ENCODE measurements around the gene MAP3K5. TPM values are rescaled to one million over a fixed set of nuclear protein-coding genes. Genes with fewer than 3 reads are reported as not detected.

MAP3K5 gene
- total and polyA plus RNA-seq, 9 of the 15 experiments (the other 6 are each of a cell fraction or from before 2014, with no cell fraction given), result 2.2 to 13.0 (median 9.9) TPM

DNA sequence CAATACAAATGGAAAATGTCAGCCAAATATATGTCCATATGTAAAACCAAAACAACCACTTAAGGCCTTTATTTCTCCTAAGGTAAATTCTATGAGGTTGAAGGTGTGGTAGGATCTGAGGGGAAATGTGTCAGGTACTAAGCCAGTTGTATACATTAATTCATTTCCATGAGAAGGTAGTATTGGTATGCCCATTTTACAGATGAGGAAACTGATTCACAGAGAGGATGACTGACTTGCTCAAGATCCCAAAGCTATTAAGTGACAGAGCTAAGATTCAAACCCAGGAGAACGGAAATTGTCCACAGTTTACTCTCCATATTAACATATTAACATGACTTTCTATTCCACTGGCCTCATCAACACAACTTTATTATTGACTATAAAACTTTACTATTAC, 177.9 kb downstream of the MAP3K5 start (continued):
- TF ChIP-seq EZH2 (IDR thresholded peaks at IDR 0.05; ENCODE audit: borderline replicate concordance, low read depth, low read length) (no peak), CSDE1 (IDR thresholded peaks at IDR 0.05) (no peak), CBFA2T3 (IDR thresholded peaks at IDR 0.05) (no peak), ZNF707 (CRISPR knock-in tag; conservative IDR thresholded peaks at IDR 0.05) (no peak), POLR2G (IDR thresholded peaks at IDR 0.05; ENCODE audit: low read depth, low read length) (no peak), EP300 (IDR thresholded peaks at IDR 0.05; ENCODE audit: low read length) (no peak), MAFF (IDR thresholded peaks at IDR 0.05; ENCODE audit: low read length) (no peak), CBFA2T2 (conservative IDR thresholded peaks at IDR 0.05) (no peak), U2AF2 (optimal IDR thresholded peaks at IDR 0.05; ENCODE audit: low read depth, low read length) (no peak), JUNB (CRISPR knock-in tag; conservative IDR thresholded peaks at IDR 0.05) (no peak), ZNF57 (CRISPR knock-in tag; IDR thresholded peaks at IDR 0.05) (no peak), ADNP (tag; IDR thresholded peaks at IDR 0.05) (peak; percentile 44; the same call in 1 of the 2 replicates), RBM22 (IDR thresholded peaks at IDR 0.05; ENCODE audit: low read depth, low read length, poor library complexity, severe bottlenecking) (no peak), EGR1 (conservative IDR thresholded peaks at IDR 0.05) (no peak), BHLHE40 (IDR thresholded peaks at IDR 0.05; ENCODE audit: low read length) (no peak), ZBTB17 (CRISPR knock-in tag; IDR thresholded peaks at IDR 0.05) (no peak), ZBTB7A (IDR thresholded peaks at IDR 0.05; ENCODE audit: borderline replicate concordance, control insufficient read depth, low read depth, low read length) (no peak), RCOR1 (IDR thresholded peaks at IDR 0.05; ENCODE audit: borderline replicate concordance in 1 of 2, low read depth in 2 of 2, low read length in 2 of 2) (0 out of 4 replicates have a peak, but pooled peaks of 1 of the 2 experiments have one; percentile 8)
- TF ChIP-seq, protein P1, sequence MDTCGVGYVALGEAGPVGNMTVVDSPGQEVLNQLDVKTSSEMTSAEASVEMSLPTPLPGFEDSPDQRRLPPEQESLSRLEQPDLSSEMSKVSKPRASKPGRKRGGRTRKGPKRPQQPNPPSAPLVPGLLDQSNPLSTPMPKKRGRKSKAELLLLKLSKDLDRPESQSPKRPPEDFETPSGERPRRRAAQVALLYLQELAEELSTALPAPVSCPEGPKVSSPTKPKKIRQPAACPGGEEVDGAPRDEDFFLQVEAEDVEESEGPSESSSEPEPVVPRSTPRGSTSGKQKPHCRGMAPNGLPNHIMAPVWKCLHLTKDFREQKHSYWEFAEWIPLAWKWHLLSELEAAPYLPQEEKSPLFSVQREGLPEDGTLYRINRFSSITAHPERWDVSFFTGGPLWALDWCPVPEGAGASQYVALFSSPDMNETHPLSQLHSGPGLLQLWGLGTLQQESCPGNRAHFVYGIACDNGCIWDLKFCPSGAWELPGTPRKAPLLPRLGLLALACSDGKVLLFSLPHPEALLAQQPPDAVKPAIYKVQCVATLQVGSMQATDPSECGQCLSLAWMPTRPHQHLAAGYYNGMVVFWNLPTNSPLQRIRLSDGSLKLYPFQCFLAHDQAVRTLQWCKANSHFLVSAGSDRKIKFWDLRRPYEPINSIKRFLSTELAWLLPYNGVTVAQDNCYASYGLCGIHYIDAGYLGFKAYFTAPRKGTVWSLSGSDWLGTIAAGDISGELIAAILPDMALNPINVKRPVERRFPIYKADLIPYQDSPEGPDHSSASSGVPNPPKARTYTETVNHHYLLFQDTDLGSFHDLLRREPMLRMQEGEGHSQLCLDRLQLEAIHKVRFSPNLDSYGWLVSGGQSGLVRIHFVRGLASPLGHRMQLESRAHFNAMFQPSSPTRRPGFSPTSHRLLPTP (IDR thresholded peaks at IDR 0.05; ENCODE audit: borderline replicate concordance, extremely low read depth, insufficient read length), result no peak
- TF ChIP-seq, protein P2, sequence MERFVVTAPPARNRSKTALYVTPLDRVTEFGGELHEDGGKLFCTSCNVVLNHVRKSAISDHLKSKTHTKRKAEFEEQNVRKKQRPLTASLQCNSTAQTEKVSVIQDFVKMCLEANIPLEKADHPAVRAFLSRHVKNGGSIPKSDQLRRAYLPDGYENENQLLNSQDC (CRISPR knock-in tag; IDR thresholded peaks at IDR 0.05), result no peak
- TF ChIP-seq, protein P3, sequence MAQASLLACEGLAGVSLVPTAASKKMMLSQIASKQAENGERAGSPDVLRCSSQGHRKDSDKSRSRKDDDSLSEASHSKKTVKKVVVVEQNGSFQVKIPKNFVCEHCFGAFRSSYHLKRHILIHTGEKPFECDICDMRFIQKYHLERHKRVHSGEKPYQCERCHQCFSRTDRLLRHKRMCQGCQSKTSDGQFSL (CRISPR knock-in tag; IDR thresholded peaks at IDR 0.05), result no peak
- TF ChIP-seq, protein P3 (tag; IDR thresholded peaks at IDR 0.05), result no peak
- TF ChIP-seq, protein P4, sequence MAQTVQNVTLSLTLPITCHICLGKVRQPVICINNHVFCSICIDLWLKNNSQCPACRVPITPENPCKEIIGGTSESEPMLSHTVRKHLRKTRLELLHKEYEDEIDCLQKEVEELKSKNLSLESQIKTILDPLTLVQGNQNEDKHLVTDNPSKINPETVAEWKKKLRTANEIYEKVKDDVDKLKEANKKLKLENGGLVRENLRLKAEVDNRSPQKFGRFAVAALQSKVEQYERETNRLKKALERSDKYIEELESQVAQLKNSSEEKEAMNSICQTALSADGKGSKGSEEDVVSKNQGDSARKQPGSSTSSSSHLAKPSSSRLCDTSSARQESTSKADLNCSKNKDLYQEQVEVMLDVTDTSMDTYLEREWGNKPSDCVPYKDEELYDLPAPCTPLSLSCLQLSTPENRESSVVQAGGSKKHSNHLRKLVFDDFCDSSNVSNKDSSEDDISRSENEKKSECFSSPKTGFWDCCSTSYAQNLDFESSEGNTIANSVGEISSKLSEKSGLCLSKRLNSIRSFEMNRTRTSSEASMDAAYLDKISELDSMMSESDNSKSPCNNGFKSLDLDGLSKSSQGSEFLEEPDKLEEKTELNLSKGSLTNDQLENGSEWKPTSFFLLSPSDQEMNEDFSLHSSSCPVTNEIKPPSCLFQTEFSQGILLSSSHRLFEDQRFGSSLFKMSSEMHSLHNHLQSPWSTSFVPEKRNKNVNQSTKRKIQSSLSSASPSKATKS (CRISPR knock-in tag; IDR thresholded peaks at IDR 0.05), result no peak
